HEK293 (cell line): ENCODE results near the gene WDR19.

Experiments
- CTCF ChIA-PET: fragments of 350-600 bp; formaldehyde crosslinking; extraction: SDS; loops from one replicate; lab custom pipeline; 2021; ENCODE audit warnings: antibody characterized with exemption; lab: Yijun Ruan, JAX
- POLR2A ChIA-PET: fragments of 300-600 bp; formaldehyde crosslinking; extraction: SDS; loops from one replicate; lab custom pipeline; 2020; ENCODE audit warnings: antibody characterized with exemption, inconsistent platforms; lab: Yijun Ruan, JAX
- H3K27ac ChIP-seq: fragments of 200-500 bp; sonication (Bioruptor generic); 2 replicates; pipeline ENCODE4 v1.5.1; 2014; ENCODE audit warnings: low read depth, low read length, control low read depth, inconsistent platforms; ENCODE audit errors: extremely low read depth
- H3K36me3 ChIP-seq, 2 experiments: fragments of 200-500 bp in 1 of 2; sonication (Bioruptor generic) in 1 of 2; 1 replicate in 1 of 2; 2 replicates in 1 of 2; pipeline ENCODE4 v1.5.1; 2014 to 2017; ENCODE audit warnings: inconsistent platforms in 2 of 2, low read length in 2 of 2; ENCODE audit not compliant: control insufficient read depth in 2 of 2, insufficient read depth in 1 of 2
- H3K4me1 ChIP-seq: fragments of 200-500 bp; sonication (Bioruptor generic); 2 replicates; pipeline ENCODE4 v1.5.1; 2014; ENCODE audit warnings: mild to moderate bottlenecking, low read length, inconsistent platforms; ENCODE audit not compliant: control insufficient read depth, insufficient read depth
- H3K4me3 ChIP-seq: 2 replicates; pipeline ENCODE4 v1.5.1; 2011; ENCODE audit warnings: low read depth, mild to moderate bottlenecking, control low read depth, low read length, moderate library complexity
- H3K9me3 ChIP-seq: fragments of 200-500 bp; sonication (Bioruptor generic); 2 replicates; pipeline ENCODE4 v1.5.1; 2014; ENCODE audit warnings: low read depth, low read length, inconsistent platforms; ENCODE audit not compliant: control insufficient read depth, insufficient read depth
- GFI1B ChIP-seq: fragments of 450-650 bp; formaldehyde crosslinking; IDR thresholded peaks from 2 replicates; pipeline ENCODE4 v1.5.1; 2016; ENCODE audit warnings: missing biosample characterization, missing genetic modification characterization
- MYNN ChIP-seq: fragments of 450-650 bp; formaldehyde crosslinking; IDR thresholded peaks from 2 replicates; pipeline ENCODE4 v1.5.1; 2016; ENCODE audit warnings: missing biosample characterization, missing genetic modification characterization, borderline replicate concordance
- PRDM4 ChIP-seq: fragments of 450-650 bp; formaldehyde crosslinking; IDR thresholded peaks from 2 replicates; pipeline ENCODE4 v1.5.1; 2017; ENCODE audit warnings: missing biosample characterization, missing genetic modification characterization
- PRDM6 ChIP-seq: fragments of 450-650 bp; formaldehyde crosslinking; IDR thresholded peaks from 2 replicates; pipeline ENCODE4 v1.5.1; 2017; ENCODE audit warnings: missing biosample characterization, missing genetic modification characterization
- REPIN1 ChIP-seq: fragments of 450-650 bp; formaldehyde crosslinking; IDR thresholded peaks from 2 replicates; pipeline ENCODE4 v1.5.1; 2017; ENCODE audit warnings: missing biosample characterization, missing genetic modification characterization, low read depth
- SP2 ChIP-seq: fragments of 450-650 bp; formaldehyde crosslinking; IDR thresholded peaks from 2 replicates; pipeline ENCODE4 v1.5.1; 2016; ENCODE audit warnings: missing biosample characterization, missing genetic modification characterization
- TSHZ1 ChIP-seq: fragments of 450-650 bp; formaldehyde crosslinking; IDR thresholded peaks from 2 replicates; pipeline ENCODE4 v1.5.1; 2016; ENCODE audit warnings: missing biosample characterization, missing genetic modification characterization, borderline replicate concordance
- ZBTB26 ChIP-seq: fragments of 450-650 bp; formaldehyde crosslinking; optimal IDR thresholded peaks from 2 replicates; pipeline ENCODE3; 2016; ENCODE audit warnings: missing biosample characterization, mild to moderate bottlenecking, missing genetic modification characterization
- ZBTB7A ChIP-seq: fragments of 450-650 bp; formaldehyde crosslinking; IDR thresholded peaks from 2 replicates; pipeline ENCODE4 v1.5.1; 2016; ENCODE audit warnings: low read depth, missing biosample characterization, missing genetic modification characterization
- ZFP3 ChIP-seq: fragments of 450-650 bp; formaldehyde crosslinking; IDR thresholded peaks from 2 replicates; pipeline ENCODE4 v1.5.1; 2016; ENCODE audit warnings: low read depth, missing biosample characterization, missing genetic modification characterization
- ZFP37 ChIP-seq: fragments of 450-650 bp; formaldehyde crosslinking; IDR thresholded peaks from 2 replicates; pipeline ENCODE4 v1.5.1; 2016; ENCODE audit warnings: missing biosample characterization, missing genetic modification characterization
- ZNF138 ChIP-seq: fragments of 450-650 bp; formaldehyde crosslinking; IDR thresholded peaks from 2 replicates; pipeline ENCODE4 v1.5.1; 2016; ENCODE audit warnings: missing biosample characterization, missing genetic modification characterization, borderline replicate concordance
- ZNF19 ChIP-seq: fragments of 450-650 bp; formaldehyde crosslinking; IDR thresholded peaks from 2 replicates; pipeline ENCODE4; 2016; ENCODE audit warnings: missing biosample characterization, missing genetic modification characterization, low read depth
- ZNF26 ChIP-seq: fragments of 450-650 bp; formaldehyde crosslinking; IDR thresholded peaks from 2 replicates; pipeline ENCODE4 v1.5.1; 2016; ENCODE audit warnings: missing biosample characterization, missing genetic modification characterization
- ZNF585B ChIP-seq: fragments of 450-650 bp; formaldehyde crosslinking; IDR thresholded peaks from 2 replicates; pipeline ENCODE4 v1.5.1; 2016; ENCODE audit warnings: missing biosample characterization, missing genetic modification characterization
- ZNF660 ChIP-seq: fragments of 450-650 bp; IDR thresholded peaks from 2 replicates; pipeline ENCODE4 v1.5.1; 2018; ENCODE audit warnings: missing biosample characterization, mild to moderate bottlenecking, missing genetic modification characterization
- ZNF677 ChIP-seq: fragments of 450-650 bp; IDR thresholded peaks from 2 replicates; pipeline ENCODE4 v1.5.0; 2018; ENCODE audit warnings: missing biosample characterization, mild to moderate bottlenecking, missing genetic modification characterization, moderate library complexity
- ZSCAN30 ChIP-seq: fragments of 450-650 bp; IDR thresholded peaks from 2 replicates; pipeline ENCODE4 v1.5.1; 2018; ENCODE audit warnings: missing biosample characterization, mild to moderate bottlenecking, missing genetic modification characterization, moderate library complexity

Gene WDR19

GRCh38 chr4:39302901-39303300, 120.6 kb downstream of the WDR19 start:
- H3K36me3 ChIP-seq: peaks cover 5 to 76% of the 10 kb centered on the region in 2 experiments; a peak in 2 of 3 replicates

GRCh38 chr4:39303871-39304270, 121.5 kb downstream of the WDR19 start:
- Histone ChIP-seq H3K4me1 (no peaks in the 10 kb centered on the region), H3K4me3 (no peak overlapping the region), H3K9me3 (no peaks in the 10 kb centered on the region), H3K36me3 (peaks cover 5 to 79% of the 10 kb centered on the region in 2 experiments; a peak in 2 of 3 replicates), H3K27ac (no peak overlapping the region)
- TF ChIP-seq REPIN1 (tag by site-specific recombination) (no peak), ZNF677 (tag by site-specific recombination) (no peak), MYNN (tag by site-specific recombination) (no peak), ZNF138 (no peak), GFI1B (tag by site-specific recombination) (no peak), ZNF19 (tag by site-specific recombination) (no peak), ZNF26 (tag by site-specific recombination) (no peak), PRDM6 (tag by site-specific recombination) (no peak)
- ChIA-PET CTCF (no interaction called here), POLR2A (no interaction called here)

More at GRCh38 chr4:39302901-39303300, 120.6 kb downstream of the WDR19 start:
- no peaks in the 10 kb centered on the region for H3K9me3 ChIP-seq
- CTCF ChIA-PET: no interaction called here
- no peak overlapping the region for H3K27ac ChIP-seq
- H3K4me1 ChIP-seq: no peaks in the 10 kb centered on the region
- TF ChIP-seq ZFP37 (tag by site-specific recombination): no peak
- TF ChIP-seq ZBTB26: no peak
- no peak for TF ChIP-seq SP2 (tag by site-specific recombination)
- no peak for TF ChIP-seq ZNF677 (tag by site-specific recombination)
- TF ChIP-seq ZNF660: no peak
- TF ChIP-seq PRDM4 (tag by site-specific recombination): no peak
- TF ChIP-seq ZFP3 (tag by site-specific recombination): no peak
- TF ChIP-seq TSHZ1: no peak
- no peak for TF ChIP-seq ZSCAN30
- TF ChIP-seq ZBTB7A (tag by site-specific recombination): no peak
- no peak for TF ChIP-seq ZNF585B
- TF ChIP-seq, all 188 proteins: peak for 0
- no peak overlapping the region for H3K4me3 ChIP-seq
- POLR2A ChIA-PET: no interaction called here
